GM12864 (cell line): ENCODE results near the gene NALCN.

Experiments
- DNase-seq: peaks from one replicate; pipeline ENCODE4 v3.0.0-alpha.2; 2011; ENCODE audit warnings: low read depth
- H3K4me3 ChIP-seq: 2 replicates; pipeline ENCODE4 v1.5.1; 2011; ENCODE audit warnings: mild to moderate bottlenecking, low read depth, low read length, control low read depth
- TF ChIP-seq, protein P1 (sequence below): IDR thresholded peaks from 2 replicates; pipeline ENCODE4 v1.5.1; 2011; ENCODE audit warnings: low read depth, mild to moderate bottlenecking, moderate library complexity, low read length, control low read depth, inconsistent platforms; ENCODE audit errors: missing control alignments

Gene NALCN

DNA sequence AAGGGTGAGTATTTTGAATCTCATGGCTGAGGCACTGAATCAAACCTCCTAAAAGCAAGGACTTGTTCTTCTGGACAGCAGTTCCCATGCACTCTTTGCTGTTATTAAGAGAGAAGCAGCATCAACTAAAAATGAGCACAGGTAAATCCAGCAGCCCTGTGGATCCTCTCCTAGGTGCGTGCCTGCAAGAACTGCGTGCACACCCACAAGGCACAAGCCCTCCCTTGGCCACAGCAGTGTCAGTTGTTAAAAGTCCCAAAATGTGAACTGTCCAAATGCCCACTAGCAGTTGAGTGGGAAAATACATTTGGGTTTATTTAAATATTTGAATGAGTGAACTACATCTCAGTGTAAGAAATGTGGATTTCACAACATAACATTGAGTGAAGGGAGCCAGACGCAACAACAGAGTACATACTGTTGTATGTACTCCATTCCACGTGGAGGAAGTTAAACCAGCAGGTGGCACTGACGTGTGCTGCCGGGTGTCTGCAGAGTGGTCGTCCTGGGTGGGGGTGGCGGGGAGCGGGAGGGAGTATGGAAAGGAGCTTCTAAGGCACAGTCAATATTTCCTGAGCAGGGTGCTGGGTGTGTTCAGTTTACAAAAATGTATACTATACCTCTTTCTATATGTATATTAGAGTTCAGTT is 266.4 kb downstream of the NALCN start:
- TF ChIP-seq, protein P1, sequence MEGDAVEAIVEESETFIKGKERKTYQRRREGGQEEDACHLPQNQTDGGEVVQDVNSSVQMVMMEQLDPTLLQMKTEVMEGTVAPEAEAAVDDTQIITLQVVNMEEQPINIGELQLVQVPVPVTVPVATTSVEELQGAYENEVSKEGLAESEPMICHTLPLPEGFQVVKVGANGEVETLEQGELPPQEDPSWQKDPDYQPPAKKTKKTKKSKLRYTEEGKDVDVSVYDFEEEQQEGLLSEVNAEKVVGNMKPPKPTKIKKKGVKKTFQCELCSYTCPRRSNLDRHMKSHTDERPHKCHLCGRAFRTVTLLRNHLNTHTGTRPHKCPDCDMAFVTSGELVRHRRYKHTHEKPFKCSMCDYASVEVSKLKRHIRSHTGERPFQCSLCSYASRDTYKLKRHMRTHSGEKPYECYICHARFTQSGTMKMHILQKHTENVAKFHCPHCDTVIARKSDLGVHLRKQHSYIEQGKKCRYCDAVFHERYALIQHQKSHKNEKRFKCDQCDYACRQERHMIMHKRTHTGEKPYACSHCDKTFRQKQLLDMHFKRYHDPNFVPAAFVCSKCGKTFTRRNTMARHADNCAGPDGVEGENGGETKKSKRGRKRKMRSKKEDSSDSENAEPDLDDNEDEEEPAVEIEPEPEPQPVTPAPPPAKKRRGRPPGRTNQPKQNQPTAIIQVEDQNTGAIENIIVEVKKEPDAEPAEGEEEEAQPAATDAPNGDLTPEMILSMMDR, result no peak
- no peak overlapping the region for H3K4me3 ChIP-seq
- DNase-seq, result no peak

DNA sequence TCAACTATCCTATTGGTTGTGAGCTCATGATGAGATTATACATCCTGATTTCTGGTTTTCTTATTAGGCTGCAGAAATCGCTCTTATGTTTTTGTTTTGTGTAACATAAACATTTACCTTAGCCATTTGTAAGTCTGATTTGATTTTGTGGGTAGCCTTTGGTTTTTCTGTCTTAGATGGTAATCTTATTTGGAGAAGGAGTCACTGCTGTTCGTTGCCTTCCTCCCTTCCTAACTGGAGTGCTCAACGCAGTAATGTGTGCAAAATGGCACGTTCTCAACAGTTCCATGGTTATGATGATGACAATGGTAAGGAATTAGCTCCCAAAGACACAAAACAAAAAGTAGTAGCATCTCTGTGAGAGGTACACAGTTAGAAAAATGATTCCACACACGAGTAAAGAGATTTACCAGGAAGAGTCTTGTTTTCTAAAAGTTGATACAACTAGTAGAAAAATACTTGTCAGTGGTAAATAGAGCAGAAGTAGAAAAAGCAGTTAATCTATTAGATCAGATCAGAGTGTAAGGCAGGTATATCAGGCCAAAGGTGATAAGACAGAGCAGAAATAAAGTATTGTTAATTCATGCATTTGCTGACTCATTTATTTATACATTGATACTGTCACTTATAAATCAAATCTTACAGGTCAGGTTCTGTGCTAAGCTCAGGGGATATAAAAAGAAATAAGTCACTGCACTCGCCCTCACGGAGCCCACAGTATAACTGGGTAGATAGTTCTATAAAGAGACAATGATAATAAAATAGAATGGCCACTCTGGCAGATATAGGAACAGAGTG is 270.0 kb downstream of the NALCN start:
- TF ChIP-seq, protein P1, result no peak
- H3K4me3 ChIP-seq, result no peak overlapping the region
- DNase-seq, result no peak

DNA sequence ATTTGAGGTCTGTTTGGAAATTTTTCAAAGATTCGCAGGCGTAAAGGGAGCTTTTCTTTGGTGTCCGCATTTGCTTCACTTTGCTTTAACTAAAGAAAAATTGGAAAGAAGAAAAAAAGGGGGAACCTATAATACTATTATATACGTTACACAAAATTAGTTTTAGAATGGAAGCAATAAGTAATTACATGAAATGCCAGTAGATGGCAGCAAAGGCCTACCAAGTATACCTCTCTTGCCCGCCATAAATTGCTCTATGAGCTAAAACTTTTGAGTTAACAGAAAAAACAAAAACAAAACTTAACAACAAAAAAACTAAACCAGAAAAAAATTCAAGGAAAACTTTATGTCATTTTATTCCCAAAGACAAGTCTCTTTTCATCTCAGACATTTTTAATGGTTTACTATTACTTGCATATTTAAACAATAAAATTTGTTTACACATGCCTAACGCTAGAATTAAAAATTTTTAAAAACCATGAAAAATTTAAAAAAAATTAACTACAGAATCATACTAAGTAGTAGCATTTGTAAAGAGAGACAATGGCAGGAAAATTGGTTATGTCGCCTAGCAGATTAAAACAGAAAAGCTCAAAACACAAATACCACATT is 271.4 kb downstream of the NALCN start:
- TF ChIP-seq, protein P1, result peak; percentile 53
- no peak overlapping the region for H3K4me3 ChIP-seq
- DNase-seq, result peak; percentile 22

DNA sequence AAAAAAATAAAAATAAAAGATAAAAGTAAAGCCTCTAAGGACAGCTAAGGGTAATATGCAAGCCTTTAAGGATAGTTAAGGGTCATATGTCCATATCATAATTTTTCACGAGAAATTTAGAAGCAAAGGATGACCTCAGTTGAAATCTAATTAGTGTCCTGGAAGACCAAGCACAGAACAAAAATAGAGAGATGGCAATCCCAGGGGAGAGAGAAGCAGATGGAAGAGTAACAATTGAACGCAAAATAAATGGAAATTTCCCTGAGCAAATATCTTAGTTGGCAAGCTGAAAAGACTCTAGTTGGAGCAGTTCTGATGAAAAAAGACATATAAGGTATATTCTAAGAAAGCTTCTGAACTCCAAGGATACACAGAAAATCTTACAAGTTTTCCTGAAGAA is 275.4 kb downstream of the NALCN start:
- TF ChIP-seq, protein P1, result no peak
- no peak overlapping the region for H3K4me3 ChIP-seq
- no peak for DNase-seq

DNA sequence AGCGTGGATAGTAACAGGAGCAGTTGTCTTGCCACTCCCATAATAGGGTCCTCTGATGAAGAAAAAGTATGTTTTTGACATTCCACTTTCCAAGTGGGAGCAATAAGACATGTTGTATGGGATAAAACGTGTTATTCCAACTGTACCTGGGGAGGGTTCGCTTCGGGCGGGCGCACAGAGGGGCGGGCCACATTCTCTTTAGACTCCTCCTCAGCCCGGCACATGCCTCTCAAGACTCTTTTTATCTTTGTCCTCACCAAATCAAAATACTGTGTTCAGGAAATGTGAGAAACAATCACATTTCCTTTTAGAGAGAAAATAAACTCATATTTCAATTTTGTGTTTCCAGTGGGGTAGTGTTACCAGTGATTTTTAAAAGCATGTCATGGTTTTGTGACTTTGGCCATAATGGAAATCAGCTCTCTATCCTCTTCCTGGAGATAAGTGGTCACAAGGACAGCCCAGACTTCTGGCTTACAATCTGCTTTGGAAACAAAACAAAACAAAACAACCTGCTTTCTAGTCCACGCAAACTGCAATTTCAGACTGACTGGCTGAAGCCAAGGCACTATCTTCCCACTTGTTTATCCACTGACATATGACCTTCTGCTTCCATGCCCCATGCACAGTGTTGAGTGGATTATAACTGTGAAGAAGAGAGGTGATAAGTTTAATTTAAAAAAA is 276.1 kb downstream of the NALCN start:
- TF ChIP-seq, protein P1, result no peak
- H3K4me3 ChIP-seq, result no peak overlapping the region
- DNase-seq, result no peak

DNA sequence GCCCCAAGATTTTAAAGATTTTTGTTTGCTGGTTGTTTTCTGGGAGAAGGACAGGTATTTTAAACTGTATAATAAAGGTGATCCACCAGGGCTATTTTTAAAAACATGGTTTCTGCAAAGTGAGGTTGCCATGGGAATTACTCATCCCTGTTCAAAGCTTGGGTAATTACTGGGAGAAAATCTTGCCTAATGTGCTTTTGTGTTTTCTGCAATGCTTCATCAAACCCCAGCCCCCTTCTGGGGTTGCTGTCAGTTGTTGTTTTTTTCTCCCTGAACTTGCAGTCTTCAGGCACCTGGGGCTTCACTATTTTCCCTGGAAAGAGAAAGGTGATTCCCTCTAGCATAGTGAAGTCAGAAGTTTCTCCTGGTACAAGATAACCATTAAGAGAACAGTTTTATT is 277.2 kb downstream of the NALCN start:
- DNase-seq, result no peak
- no peak overlapping the region for H3K4me3 ChIP-seq
- TF ChIP-seq, protein P1, result no peak
